ENCODE results near the gene THBS3.

DNA sequence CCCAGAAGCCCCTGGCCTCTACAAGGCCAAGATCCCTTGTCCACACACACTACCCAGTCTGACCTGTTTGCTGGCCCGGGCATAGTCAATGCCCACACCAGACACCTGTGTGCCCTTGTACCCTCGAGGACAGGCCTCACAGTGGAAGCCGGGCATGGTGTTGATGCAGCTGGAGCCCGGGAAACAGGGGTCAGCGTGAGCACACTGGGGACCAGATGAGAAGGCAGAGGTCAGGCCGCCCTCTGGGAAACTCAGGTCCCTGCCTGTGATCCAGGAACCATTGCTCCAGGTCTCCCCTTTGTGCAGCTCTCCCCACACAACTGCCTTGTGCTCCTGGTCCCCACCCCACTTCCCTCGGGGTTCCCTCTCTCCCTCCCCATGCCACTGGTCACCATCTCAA is 5.5 kb downstream of the THBS3 start:
- TF ChIP-seq, protein P1, sequence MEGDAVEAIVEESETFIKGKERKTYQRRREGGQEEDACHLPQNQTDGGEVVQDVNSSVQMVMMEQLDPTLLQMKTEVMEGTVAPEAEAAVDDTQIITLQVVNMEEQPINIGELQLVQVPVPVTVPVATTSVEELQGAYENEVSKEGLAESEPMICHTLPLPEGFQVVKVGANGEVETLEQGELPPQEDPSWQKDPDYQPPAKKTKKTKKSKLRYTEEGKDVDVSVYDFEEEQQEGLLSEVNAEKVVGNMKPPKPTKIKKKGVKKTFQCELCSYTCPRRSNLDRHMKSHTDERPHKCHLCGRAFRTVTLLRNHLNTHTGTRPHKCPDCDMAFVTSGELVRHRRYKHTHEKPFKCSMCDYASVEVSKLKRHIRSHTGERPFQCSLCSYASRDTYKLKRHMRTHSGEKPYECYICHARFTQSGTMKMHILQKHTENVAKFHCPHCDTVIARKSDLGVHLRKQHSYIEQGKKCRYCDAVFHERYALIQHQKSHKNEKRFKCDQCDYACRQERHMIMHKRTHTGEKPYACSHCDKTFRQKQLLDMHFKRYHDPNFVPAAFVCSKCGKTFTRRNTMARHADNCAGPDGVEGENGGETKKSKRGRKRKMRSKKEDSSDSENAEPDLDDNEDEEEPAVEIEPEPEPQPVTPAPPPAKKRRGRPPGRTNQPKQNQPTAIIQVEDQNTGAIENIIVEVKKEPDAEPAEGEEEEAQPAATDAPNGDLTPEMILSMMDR (IDR thresholded peaks at IDR 0.05; ENCODE audit: low read depth, low read length), result no peak
- no peak for TF ChIP-seq EZH2phosphoT487 (IDR thresholded peaks at IDR 0.05; ENCODE audit: low read depth)

Measured in OCI-LY3 (cell line).